Colonic mucosa (tissue), 4 donors: ENCODE data around the gene BMI1. TPM values are rescaled to one million over a fixed set of nuclear protein-coding genes. Genes with fewer than 3 reads are reported as not detected.

Experiments
- DNase-seq: peaks from one replicate; pipeline ENCODE4 v3.0.0-alpha.2; 2020
- H3K27ac ChIP-seq: fragments of 200-600 bp; one replicate; pipeline ENCODE4 v1.8.0; 2021
- H3K27me3 ChIP-seq: fragments of 200-600 bp; one replicate; pipeline ENCODE4 v1.8.0; 2021
- H3K36me3 ChIP-seq: fragments of 200-600 bp; one replicate; pipeline ENCODE4 v1.8.0; 2021
- H3K4me1 ChIP-seq: fragments of 200-600 bp; one replicate; pipeline ENCODE4 v1.8.0; 2021; ENCODE audit warnings: mild to moderate bottlenecking
- H3K4me3 ChIP-seq: fragments of 200-600 bp; one replicate; pipeline ENCODE4 v1.8.0; 2021
- H3K9ac ChIP-seq, 2 donors: one replicate each; pipeline ENCODE4 v1.7.0; 2013; ENCODE audit warnings: control low read depth in 2 of 2, low read depth in 2 of 2, low read length in 2 of 2
- H3K9me3 ChIP-seq: fragments of 200-600 bp; one replicate; pipeline ENCODE4 v1.8.0; 2021
- intact Hi-C: fragments of 100-400 bp; cut with DNase I; formaldehyde crosslinking; loops from one replicate; pipeline ENCODE4 v1.14.1; 2022
- total RNA-seq, 2 donors: library from RNA; stranded (reverse); fragmentation: NEBNext Ultra II Directional in 1 of 2; extraction: Animal tissue kit (Norgen Biotek cat#: 25700) in 1 of 2; gene quantifications; one replicate each; pipeline ENCODE4 v1.2.1, GENCODE V29; 2021
- TF ChIP-seq, protein P1 (sequence below): fragments of 200-600 bp; IDR thresholded peaks from one replicate; pipeline ENCODE4 v1.8.0; 2022; ENCODE audit warnings: antibody characterized with exemption, mild to moderate bottlenecking
- donor health status: healthy.
- donor health status: DM: no; HTN: no; CAD: no.
- donor health status: DM: no; HTN: no; CAD: no.

Gene BMI1
- total RNA-seq, 2 donors from 2014 or later = 23.5 to 28.6 TPM

DNA sequence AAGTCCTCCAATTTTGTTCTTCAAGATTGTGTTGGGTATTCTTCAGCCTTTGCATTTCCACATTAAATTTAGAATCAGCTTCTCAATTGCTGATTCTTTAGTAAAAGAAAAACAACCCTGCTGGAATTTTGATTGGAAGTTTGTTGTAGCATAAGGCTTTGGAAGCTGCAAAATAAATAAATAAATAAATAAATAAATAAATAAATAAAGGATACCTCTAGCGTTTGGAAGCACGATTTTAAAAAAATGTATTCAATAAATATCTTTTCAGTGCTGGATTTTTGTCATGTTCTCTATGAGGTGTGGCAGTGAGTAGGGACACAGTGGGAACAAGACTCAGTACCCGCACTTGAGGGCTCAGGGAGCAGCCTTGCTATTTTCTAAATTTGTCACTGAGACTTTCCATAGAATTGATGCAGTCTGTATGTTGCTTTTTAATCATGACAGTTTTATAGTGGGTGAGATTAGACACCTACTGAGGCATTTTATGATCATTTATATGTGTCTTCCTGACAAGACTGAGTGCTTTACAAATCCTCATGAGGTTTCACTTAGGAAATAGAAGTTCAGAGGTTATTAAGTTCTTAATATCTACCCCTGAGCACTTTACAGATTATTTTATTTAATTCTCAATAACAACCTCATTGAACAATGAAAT is 27.0 kb upstream of the BMI1 start:
- H3K4me1 ChIP-seq = no peaks in the 10 kb centered on the region
- H3K27me3 ChIP-seq = no peaks in the 10 kb centered on the region
- H3K9ac ChIP-seq = no peak overlapping the region
- H3K36me3 ChIP-seq = no peaks in the 10 kb centered on the region
- TF ChIP-seq, protein P1, sequence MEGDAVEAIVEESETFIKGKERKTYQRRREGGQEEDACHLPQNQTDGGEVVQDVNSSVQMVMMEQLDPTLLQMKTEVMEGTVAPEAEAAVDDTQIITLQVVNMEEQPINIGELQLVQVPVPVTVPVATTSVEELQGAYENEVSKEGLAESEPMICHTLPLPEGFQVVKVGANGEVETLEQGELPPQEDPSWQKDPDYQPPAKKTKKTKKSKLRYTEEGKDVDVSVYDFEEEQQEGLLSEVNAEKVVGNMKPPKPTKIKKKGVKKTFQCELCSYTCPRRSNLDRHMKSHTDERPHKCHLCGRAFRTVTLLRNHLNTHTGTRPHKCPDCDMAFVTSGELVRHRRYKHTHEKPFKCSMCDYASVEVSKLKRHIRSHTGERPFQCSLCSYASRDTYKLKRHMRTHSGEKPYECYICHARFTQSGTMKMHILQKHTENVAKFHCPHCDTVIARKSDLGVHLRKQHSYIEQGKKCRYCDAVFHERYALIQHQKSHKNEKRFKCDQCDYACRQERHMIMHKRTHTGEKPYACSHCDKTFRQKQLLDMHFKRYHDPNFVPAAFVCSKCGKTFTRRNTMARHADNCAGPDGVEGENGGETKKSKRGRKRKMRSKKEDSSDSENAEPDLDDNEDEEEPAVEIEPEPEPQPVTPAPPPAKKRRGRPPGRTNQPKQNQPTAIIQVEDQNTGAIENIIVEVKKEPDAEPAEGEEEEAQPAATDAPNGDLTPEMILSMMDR = no peak
- no peak overlapping the region for H3K4me3 ChIP-seq
- H3K9me3 ChIP-seq = no peaks in the 10 kb centered on the region
- DNase-seq = no peak
- no peak overlapping the region for H3K27ac ChIP-seq
- intact Hi-C loops = no loop called here

DNA sequence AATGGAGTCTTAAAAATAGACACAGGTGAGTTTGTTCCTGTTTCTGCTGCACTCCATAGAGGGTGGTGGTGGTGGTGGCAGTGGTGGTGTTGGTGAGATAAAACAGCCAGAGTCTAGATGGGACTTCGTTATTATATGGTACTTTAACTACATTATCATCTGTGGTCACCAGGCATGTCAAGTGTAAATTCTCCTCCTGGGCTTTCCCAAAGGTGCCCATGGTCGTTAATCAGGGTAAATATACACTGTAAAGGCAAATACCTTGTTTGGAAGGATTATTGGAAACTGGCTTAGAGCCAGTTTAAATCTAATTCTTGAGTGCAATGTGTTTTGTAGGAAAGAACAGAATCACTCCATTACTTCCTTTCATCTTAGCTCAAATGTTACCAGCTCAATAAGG is 26.2 kb upstream of the BMI1 start:
- Histone ChIP-seq H3K9ac (no peak overlapping the region), H3K4me3 (no peak overlapping the region)
- intact Hi-C loops = no loop called here

DNA sequence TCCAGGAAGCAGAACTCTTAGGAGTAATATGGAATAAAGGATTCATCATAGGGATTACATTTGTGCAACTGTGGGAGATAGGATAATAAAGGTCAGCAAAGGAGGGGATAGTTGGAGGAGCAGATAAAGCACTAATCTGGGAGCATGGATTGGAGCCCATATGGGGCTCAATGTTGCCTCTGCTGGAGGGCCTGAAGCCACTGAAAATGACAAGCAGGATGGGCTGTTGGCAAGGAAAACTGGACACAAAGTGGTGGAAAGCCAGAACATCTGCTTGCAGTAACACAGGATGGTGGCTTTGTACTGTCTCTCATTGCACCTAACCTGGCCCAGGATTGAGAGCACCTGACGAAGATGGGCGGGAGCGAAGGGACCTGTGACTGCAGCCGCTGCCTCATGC is 19.7 kb upstream of the BMI1 start:
- Histone ChIP-seq H3K4me3 (no peak overlapping the region), H3K27me3 (no peaks in the 10 kb centered on the region), H3K9ac (no peak overlapping the region), H3K36me3 (no peaks in the 10 kb centered on the region), H3K4me1 (no peaks in the 10 kb centered on the region), H3K27ac (no peak overlapping the region), H3K9me3 (no peaks in the 10 kb centered on the region)
- intact Hi-C loops = no loop called here
- TF ChIP-seq, protein P1 = no peak
- no peak for DNase-seq

More for the DNA sequence above, 26.2 kb upstream of the BMI1 start:
- Histone ChIP-seq H3K27ac (no peak overlapping the region), H3K27me3 (no peaks in the 10 kb centered on the region), H3K36me3 (no peaks in the 10 kb centered on the region), H3K9me3 (no peaks in the 10 kb centered on the region), H3K4me1 (no peaks in the 10 kb centered on the region)
- TF ChIP-seq, protein P1 = no peak
- no peak for DNase-seq

DNA sequence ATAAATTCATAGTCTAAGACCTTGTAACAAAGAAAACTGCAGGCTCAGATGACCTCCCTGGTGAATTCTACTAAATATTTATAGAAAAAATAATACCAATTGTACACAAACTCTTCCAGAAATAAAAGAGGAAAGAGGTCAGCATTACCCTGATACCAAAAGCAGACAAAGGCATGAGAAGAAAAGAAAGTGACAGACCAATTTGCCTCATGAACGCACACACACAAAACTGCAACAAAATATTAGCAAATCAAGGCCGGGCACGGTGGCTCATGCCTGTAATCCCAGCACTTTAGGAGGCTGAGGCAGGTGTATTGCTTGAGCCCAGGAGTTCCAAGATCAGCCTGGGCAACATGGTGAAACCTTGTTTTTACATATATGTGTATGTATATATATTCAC is 17.4 kb upstream of the BMI1 start:
- intact Hi-C loops = no loop called here

DNA sequence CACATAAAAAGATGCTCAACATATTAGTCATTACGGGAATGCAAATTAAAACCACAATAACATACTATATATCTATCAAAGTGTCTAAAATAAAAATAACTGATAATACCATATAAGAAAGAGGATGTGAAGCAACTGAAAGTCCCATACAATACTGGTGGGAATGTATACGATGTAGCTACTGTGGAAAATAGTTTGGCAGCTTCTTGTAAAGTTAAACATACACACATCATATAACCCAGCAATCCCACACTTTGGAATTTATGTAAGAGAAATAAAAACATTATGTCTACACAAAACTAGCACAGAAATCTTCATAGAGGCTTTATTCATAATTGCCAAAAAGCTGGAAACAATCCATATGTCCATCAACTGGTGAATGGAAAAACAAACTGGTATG is 15.2 kb upstream of the BMI1 start:
- Histone ChIP-seq H3K27me3 (no peaks in the 10 kb centered on the region), H3K9me3 (no peaks in the 10 kb centered on the region), H3K27ac (no peak overlapping the region), H3K4me3 (no peak overlapping the region), H3K4me1 (no peaks in the 10 kb centered on the region), H3K9ac (no peak overlapping the region), H3K36me3 (no peaks in the 10 kb centered on the region)
- intact Hi-C loops = no loop called here
- no peak for DNase-seq
- TF ChIP-seq, protein P1 = no peak

More for the DNA sequence above, 17.4 kb upstream of the BMI1 start:
- TF ChIP-seq, protein P1 = no peak
- DNase-seq = no peak
- Histone ChIP-seq H3K4me1 (no peaks in the 10 kb centered on the region), H3K9ac (no peak overlapping the region), H3K27ac (no peak overlapping the region), H3K36me3 (no peaks in the 10 kb centered on the region), H3K4me3 (no peak overlapping the region), H3K27me3 (no peaks in the 10 kb centered on the region), H3K9me3 (no peaks in the 10 kb centered on the region)
